Measurements from ENCODE around the gene ZDHHC12.

ZDHHC12 gene
- total RNA-seq = 3.4 to 23.7 (median 19.3) reads per million in 9 experiments

GRCh38 chr9:128723866-128724743 is at the start of gene ZDHHC12:
Gene ZDHHC12 (minus strand): TSS chr9:128724127. CDS start chr9:128724093, 34 bp downstream.
- ATAC-seq (replicated peaks) = peak; percentile 96
- Mint-ChIP-seq H3K4me1 (ENCODE audit: low read depth in 2 of 2) (peaks cover 21 to 29% of the 10 kb centered on the region in 2 donors), H3K9me3 (no peaks in the 10 kb centered on the region), H3K27ac (peak within 1 kb of the TSS; percentile 91 to 92), H3K4me3 (peak within 1 kb of the TSS; percentile 93 to 94), H3K27me3 (no peaks in the 10 kb centered on the region), H3K36me3 (ENCODE audit: insufficient read depth) (peaks cover 16% of the 10 kb centered on the region)
- peak; percentile 96 to 99 (median 98) for DNase-seq

DNA sequence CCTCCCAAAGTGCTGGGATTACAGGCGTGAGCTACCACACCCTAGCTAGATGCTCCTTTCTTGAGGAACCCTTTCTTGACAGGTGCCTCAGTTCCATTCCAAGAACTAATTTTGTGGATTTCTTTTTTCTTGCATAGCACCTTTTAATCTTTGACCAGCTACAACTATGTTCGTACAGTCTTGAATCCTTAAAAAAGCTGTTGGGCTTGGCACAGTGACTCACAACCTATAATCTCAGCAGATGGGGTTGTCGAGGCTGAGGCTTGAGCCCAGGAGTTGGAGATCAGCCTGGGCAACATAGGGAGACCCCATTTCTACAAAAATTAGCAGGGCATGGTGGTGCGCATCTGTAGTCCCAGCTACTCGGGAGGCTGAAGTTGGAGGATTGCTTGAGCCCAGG is 49.1 kb upstream of the ZDHHC12 start:
- Mint-ChIP-seq H3K4me3 (peak overlapping the region; percentile 91 to 97), H3K36me3 (ENCODE audit: insufficient read depth) (peaks cover 17% of the 10 kb centered on the region), H3K27me3 (no peaks in the 10 kb centered on the region), H3K4me1 (ENCODE audit: low read depth in 2 of 2) (peaks cover 20 to 27% of the 10 kb centered on the region in 2 donors), H3K9me3 (peaks cover 0 to 4% of the 10 kb centered on the region in 2 donors), H3K27ac (peak overlapping the region; percentile 95 to 99)
- ATAC-seq (replicated peaks) (no peak), DNase-seq (no peak)

DNA sequence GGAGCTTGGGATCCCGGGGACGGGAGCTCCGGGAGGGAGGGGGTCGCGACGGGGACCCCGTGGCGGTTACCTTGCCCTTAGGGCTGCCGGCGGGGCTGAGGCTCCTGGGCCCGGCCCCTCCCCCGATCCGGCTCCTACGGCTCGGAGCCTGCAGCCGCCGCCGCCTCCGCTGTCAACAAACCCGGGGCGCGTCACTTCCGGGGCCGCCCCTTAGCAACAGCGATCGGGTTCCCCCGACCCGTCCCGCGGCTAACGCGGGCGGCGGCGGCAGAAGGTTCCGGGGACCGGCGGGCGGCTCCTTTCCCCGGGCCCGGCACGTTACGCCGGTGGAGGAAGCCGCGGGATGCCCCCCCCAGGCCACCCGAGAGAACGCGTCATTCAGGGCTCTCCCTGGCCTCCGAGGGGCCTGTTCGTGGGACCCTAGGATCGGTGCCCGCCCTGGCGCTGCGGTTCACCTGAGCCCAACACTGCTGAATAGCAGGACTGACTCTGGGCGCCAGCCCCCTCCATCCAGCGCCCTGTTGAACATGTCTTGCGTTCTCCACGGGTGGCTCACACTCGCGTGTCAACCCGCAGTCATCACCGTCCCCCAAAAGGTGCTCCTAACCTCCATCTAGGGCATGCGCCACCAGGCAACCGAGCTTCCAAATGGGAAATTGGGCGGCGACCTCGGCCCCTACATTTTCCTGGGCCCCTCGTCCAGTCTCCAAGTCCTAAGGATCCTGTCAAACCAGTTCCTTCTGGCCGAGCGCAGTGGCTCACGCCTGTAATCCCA is 48.0 kb upstream of the ZDHHC12 start, which contains the start of gene ZER1:
Gene ZER1 (minus strand): TSS at position 183 of the 775 bp plus-strand sequence. CDS start 16,362 bp downstream, outside the sequence.
- Mint-ChIP-seq H3K4me1 (ENCODE audit: low read depth in 2 of 2) (peaks cover 24 to 32% of the 10 kb centered on the region in 2 donors), H3K27me3 (no peaks in the 10 kb centered on the region), H3K4me3 (peak within 1 kb of the TSS; percentile 91 to 97), H3K27ac (peak within 1 kb of the TSS; percentile 95 to 99), H3K9me3 (peaks cover 0 to 4% of the 10 kb centered on the region in 2 donors), H3K36me3 (ENCODE audit: insufficient read depth) (peaks cover 21% of the 10 kb centered on the region)
- DNase-seq (peak; percentile 93 to 95 (median 94)), ATAC-seq (replicated peaks) (peak; percentile 93)

- peak; percentile 28 for ATAC-seq (replicated peaks)
- H3K4me1 Mint-ChIP-seq (ENCODE audit: low read depth in 2 of 2) = peaks cover 24 to 32% of the 10 kb centered on the region in 2 donors
- H3K4me3 Mint-ChIP-seq = peak overlapping the region; percentile 91 to 97
- no peaks in the 10 kb centered on the region for H3K27me3 Mint-ChIP-seq
- H3K36me3 Mint-ChIP-seq (ENCODE audit: insufficient read depth) = peaks cover 20% of the 10 kb centered on the region
- peaks cover 0 to 4% of the 10 kb centered on the region in 2 donors for H3K9me3 Mint-ChIP-seq
- peak overlapping the region; percentile 95 to 99 for H3K27ac Mint-ChIP-seq
- peak; percentile 17 to 29 (median 22) for DNase-seq
Measured at GRCh38 chr9:128771094-128771721, 47.3 kb upstream of the ZDHHC12 start.

- H3K27ac Mint-ChIP-seq = peak overlapping the region; percentile 95 to 99
- H3K9me3 Mint-ChIP-seq = peaks cover 0 to 4% of the 10 kb centered on the region in 2 donors
- no peaks in the 10 kb centered on the region for H3K27me3 Mint-ChIP-seq
- no peak for DNase-seq
- peak overlapping the region; percentile 91 to 97 for H3K4me3 Mint-ChIP-seq
- H3K36me3 Mint-ChIP-seq (ENCODE audit: insufficient read depth) = peaks cover 24% of the 10 kb centered on the region
- ATAC-seq (replicated peaks) = no peak
- peaks cover 24 to 32% of the 10 kb centered on the region in 2 donors for H3K4me1 Mint-ChIP-seq (ENCODE audit: low read depth in 2 of 2)
Measured at GRCh38 chr9:128770286-128771030, 46.5 kb upstream of the ZDHHC12 start.

DNA sequence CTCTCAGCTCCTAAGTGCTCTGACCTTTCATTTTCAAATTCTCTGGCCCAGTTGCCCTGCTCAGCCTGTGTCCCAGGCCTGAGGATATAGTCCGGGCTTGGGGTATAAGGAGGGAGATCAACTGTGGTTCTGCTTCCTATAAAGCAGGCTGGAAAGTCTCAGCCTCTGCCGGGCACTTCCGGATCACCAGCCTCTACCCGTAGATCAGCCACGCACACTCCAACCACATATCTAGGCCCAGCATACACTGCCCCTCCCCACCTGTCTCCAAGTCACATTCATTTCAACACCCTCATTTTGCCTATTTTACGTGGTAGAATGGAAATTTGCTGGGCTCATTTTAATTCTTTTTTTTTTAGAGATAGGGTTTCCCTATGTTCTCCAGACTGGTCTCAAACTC is 44.7 kb upstream of the ZDHHC12 start:
- no peak for ATAC-seq (replicated peaks)
- Mint-ChIP-seq H3K4me3 (no peak overlapping the region), H3K9me3 (no peaks in the 10 kb centered on the region), H3K36me3 (ENCODE audit: insufficient read depth) (peaks cover 24% of the 10 kb centered on the region), H3K27ac (peak overlapping the region; percentile 95 to 99), H3K27me3 (no peaks in the 10 kb centered on the region), H3K4me1 (ENCODE audit: low read depth in 2 of 2) (peaks cover 36 to 42% of the 10 kb centered on the region in 2 donors)
- no peak for DNase-seq

- Mint-ChIP-seq H3K27ac (no peak overlapping the region), H3K4me1 (ENCODE audit: low read depth in 2 of 2) (peaks cover 35 to 44% of the 10 kb centered on the region in 2 donors), H3K4me3 (no peak overlapping the region), H3K9me3 (no peaks in the 10 kb centered on the region), H3K27me3 (no peaks in the 10 kb centered on the region), H3K36me3 (ENCODE audit: insufficient read depth) (peaks cover 18% of the 10 kb centered on the region)
- ATAC-seq (replicated peaks) (no peak), DNase-seq (no peak)
Measured at GRCh38 chr9:128765499-128765898, 41.6 kb upstream of the ZDHHC12 start.

DNA sequence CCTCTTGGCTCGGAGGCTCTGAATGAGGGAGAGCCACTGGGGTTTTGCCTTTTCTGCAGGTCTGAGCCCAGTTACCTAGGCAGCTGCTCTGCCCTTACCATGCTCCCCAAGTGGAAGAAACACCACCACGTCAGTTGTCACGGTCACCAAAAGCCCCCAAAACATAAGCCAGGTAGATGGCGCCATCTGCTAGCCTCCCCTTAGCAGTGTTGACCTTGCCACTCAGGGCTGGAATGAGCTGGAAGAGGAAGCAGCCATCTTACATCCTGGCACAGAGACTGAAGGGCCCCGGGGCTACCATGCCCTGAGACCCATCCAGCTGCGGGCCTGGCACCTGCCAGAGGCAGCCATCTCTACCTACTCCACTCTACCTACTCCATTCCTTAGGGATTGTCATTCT is 40.4 kb upstream of the ZDHHC12 start:
- DNase-seq = no peak
- Mint-ChIP-seq H3K4me3 (no peak overlapping the region), H3K9me3 (no peaks in the 10 kb centered on the region), H3K27me3 (no peaks in the 10 kb centered on the region), H3K36me3 (ENCODE audit: insufficient read depth) (peaks cover 20% of the 10 kb centered on the region), H3K27ac (peak overlapping the region in 1 of 2 donors; percentile 17), H3K4me1 (ENCODE audit: low read depth in 2 of 2) (peaks cover 31 to 34% of the 10 kb centered on the region in 2 donors)
- ATAC-seq (replicated peaks) = no peak

DNA sequence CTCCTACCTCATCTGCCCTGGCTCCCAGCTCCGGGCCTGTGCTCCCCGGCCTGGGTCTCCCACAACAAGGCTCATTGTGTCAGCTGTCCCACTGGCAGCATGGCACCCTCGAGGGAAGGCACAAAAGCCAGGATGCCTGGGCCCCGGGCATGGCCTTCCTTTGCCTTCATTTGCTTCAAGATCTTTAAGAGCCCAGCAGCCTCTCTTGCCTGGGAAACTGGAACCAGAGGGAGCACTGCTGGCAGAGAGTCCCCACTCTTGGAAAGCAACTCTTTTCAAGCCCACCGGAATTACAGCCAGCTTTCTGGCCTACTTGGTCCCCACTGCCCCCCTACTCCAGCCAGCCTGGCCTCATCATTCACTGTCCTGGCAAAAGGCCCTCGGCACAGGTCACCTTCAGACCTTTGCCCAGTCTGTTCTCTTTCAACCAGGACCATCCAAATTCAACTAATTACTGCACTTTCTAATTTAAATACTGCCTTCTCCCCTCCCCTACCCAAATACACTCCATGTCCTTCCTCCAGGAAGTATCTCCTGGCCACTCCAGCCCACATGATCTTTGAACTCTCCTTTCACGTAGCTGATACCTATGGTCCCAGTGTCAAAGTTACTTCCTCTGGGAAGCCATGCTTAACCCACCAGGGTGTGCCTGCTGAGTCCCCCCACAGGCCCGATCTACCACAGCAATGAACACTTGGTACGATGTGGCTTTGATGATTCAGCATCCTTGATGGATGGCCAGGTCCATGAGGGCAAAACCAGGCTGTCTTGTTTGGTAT is 38.9 kb upstream of the ZDHHC12 start:
- DNase-seq (no peak), ATAC-seq (replicated peaks) (no peak)
- peaks cover 18% of the 10 kb centered on the region for H3K36me3 Mint-ChIP-seq (ENCODE audit: insufficient read depth)
- H3K27me3 Mint-ChIP-seq = no peaks in the 10 kb centered on the region
- H3K4me3 Mint-ChIP-seq = no peak overlapping the region
- peak overlapping the region; percentile 61 to 71 for H3K27ac Mint-ChIP-seq
- H3K4me1 Mint-ChIP-seq (ENCODE audit: low read depth in 2 of 2) = peaks cover 22 to 29% of the 10 kb centered on the region in 2 donors
- no peaks in the 10 kb centered on the region for H3K9me3 Mint-ChIP-seq

DNA sequence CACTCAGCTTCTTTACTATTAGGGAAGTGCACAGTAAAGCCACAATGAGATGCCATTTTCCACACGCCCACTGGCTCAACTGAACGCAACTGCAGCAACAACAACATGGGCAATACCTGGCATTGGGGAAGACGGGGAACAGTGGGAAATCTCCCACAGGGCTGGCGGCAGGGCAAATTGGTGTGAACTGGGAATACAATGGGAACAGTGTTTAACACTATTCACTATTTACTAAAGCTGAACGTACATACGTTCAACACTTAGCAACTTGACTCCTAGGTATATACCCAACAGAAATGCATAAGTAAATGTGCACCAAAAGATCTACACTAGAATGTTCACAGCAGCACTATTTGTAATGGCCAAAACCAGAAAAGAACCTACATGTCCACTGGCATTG is 33.7 kb upstream of the ZDHHC12 start:
- H3K4me3 Mint-ChIP-seq = no peak overlapping the region

GRCh38 chr9:128753627-128754026 is 29.7 kb upstream of the ZDHHC12 start:
- Mint-ChIP-seq H3K4me3 (no peak overlapping the region), H3K9me3 (no peaks in the 10 kb centered on the region), H3K27me3 (no peaks in the 10 kb centered on the region), H3K27ac (no peak overlapping the region), H3K4me1 (ENCODE audit: low read depth in 2 of 2) (peaks cover 4 to 6% of the 10 kb centered on the region in 2 donors), H3K36me3 (ENCODE audit: insufficient read depth) (peaks cover 9% of the 10 kb centered on the region)
- ATAC-seq (replicated peaks) (no peak), DNase-seq (no peak)

More for the DNA sequence above, 33.7 kb upstream of the ZDHHC12 start:
- DNase-seq (no peak), ATAC-seq (replicated peaks) (no peak)
- H3K27ac Mint-ChIP-seq = no peak overlapping the region
- H3K9me3 Mint-ChIP-seq = no peaks in the 10 kb centered on the region
- H3K4me1 Mint-ChIP-seq (ENCODE audit: low read depth in 2 of 2) = peaks cover 5 to 10% of the 10 kb centered on the region in 2 donors
- H3K27me3 Mint-ChIP-seq = no peaks in the 10 kb centered on the region
- peaks cover 12% of the 10 kb centered on the region for H3K36me3 Mint-ChIP-seq (ENCODE audit: insufficient read depth)

All from effector memory CD8-positive, alpha-beta T cell (primary cell).